ENCODE data around the gene NUDT12.

- TF ChIP-seq EZH2 (IDR thresholded peaks at IDR 0.05; ENCODE audit: low read depth) (no peak), CTCF (conservative IDR thresholded peaks at IDR 0.05) (no peak)
These were observed 44.8 kb upstream of the NUDT12 start for GRCh38 chr5:103607346-103607745.
